ENCODE measurements around the gene RPL32. TPM values are rescaled to one million over a fixed set of nuclear protein-coding genes. Genes with fewer than 3 reads are reported as not detected.
"Not testable (repeated sequence)": the region's sequence is repeated elsewhere in the genome, so short reads cannot be mapped to it uniquely, and the experiment has no call there.

Gene RPL32
- total and polyA plus RNA-seq, 4 donors, result 1,163 to 3,171 (median 1,500) TPM

- Histone ChIP-seq H3K27me3 (ENCODE audit: control insufficient read depth in 3 of 3, insufficient read depth in 3 of 3, low read length in 2 of 3) (no peaks in the 10 kb centered on the region), H3K9me3 (ENCODE audit: control insufficient read depth in 4 of 4, insufficient read depth in 3 of 4, low read length in 3 of 4) (peaks cover 0 to 2% (median 0%) of the 10 kb centered on the region in 4 donors), H3K4me1 (ENCODE audit: control insufficient read depth in 5 of 5, insufficient read depth in 5 of 5, low read length in 5 of 5) (peaks cover 0 to 9% (median 3%) of the 10 kb centered on the region in 5 donors), H3K27ac (ENCODE audit: low read depth in 1 of 2, low read length in 1 of 2) (no peak overlapping the region), H3K9ac (ENCODE audit: insufficient read depth in 1 of 2, low read length in 2 of 2) (no peak overlapping the region), H3K4me3 (no peak overlapping the region), H3K36me3 (ENCODE audit: control insufficient read depth in 4 of 4, insufficient read depth in 4 of 4, low read length in 4 of 4) (no peaks in the 10 kb centered on the region)
- WGBS, 2 donors, result 92 to 98% methylated on average over 5 of the region's 5 CpGs
- TF ChIP-seq, protein P1, sequence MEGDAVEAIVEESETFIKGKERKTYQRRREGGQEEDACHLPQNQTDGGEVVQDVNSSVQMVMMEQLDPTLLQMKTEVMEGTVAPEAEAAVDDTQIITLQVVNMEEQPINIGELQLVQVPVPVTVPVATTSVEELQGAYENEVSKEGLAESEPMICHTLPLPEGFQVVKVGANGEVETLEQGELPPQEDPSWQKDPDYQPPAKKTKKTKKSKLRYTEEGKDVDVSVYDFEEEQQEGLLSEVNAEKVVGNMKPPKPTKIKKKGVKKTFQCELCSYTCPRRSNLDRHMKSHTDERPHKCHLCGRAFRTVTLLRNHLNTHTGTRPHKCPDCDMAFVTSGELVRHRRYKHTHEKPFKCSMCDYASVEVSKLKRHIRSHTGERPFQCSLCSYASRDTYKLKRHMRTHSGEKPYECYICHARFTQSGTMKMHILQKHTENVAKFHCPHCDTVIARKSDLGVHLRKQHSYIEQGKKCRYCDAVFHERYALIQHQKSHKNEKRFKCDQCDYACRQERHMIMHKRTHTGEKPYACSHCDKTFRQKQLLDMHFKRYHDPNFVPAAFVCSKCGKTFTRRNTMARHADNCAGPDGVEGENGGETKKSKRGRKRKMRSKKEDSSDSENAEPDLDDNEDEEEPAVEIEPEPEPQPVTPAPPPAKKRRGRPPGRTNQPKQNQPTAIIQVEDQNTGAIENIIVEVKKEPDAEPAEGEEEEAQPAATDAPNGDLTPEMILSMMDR (IDR thresholded peaks at IDR 0.05; ENCODE audit: control extremely low read depth, extremely low read depth), result no peak
- ATAC-seq (ENCODE audit: insufficient read depth, low FRiP score) (no peak), DNase-seq (peak in 1 of 3 donors; percentile 23)
Observed at GRCh38 chr3:12879191-12879815, 37.9 kb upstream of the RPL32 start.

DNA sequence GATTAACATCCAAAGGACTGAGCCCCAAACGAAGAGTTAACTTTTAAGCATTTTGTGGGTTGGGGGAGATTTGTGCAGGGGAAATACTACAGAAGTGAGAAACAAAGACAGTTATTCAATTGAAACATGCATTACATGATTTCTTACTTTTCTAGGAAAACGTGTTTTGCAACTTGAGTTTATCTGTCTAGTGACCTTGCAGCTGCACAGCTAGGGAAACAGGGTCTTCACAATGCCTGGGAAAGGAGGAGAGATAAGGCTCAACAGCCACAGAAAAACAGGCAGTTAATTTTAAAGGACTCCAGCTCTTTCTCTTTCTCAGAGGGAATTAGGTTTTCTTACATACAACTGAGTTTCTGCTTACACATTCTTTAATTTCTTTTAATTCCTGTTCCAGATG is 37.4 kb upstream of the RPL32 start:
- H3K27me3 ChIP-seq (ENCODE audit: control insufficient read depth in 3 of 3, insufficient read depth in 3 of 3, low read length in 2 of 3); H3K9ac ChIP-seq (ENCODE audit: insufficient read depth in 1 of 2, low read length in 2 of 2); ATAC-seq (ENCODE audit: insufficient read depth, low FRiP score); H3K9me3 ChIP-seq (ENCODE audit: control insufficient read depth in 4 of 4, insufficient read depth in 3 of 4, low read length in 3 of 4); H3K27ac ChIP-seq (ENCODE audit: low read depth in 1 of 2, low read length in 1 of 2); H3K36me3 ChIP-seq (ENCODE audit: control insufficient read depth in 4 of 4, insufficient read depth in 4 of 4, low read length in 4 of 4); DNase-seq; H3K4me1 ChIP-seq (ENCODE audit: control insufficient read depth in 5 of 5, insufficient read depth in 5 of 5, low read length in 5 of 5); H3K4me3 ChIP-seq: not testable (repeated sequence)
- WGBS, 2 donors, result 49 to 57% methylated on average over 2 of the region's 2 CpGs

DNA sequence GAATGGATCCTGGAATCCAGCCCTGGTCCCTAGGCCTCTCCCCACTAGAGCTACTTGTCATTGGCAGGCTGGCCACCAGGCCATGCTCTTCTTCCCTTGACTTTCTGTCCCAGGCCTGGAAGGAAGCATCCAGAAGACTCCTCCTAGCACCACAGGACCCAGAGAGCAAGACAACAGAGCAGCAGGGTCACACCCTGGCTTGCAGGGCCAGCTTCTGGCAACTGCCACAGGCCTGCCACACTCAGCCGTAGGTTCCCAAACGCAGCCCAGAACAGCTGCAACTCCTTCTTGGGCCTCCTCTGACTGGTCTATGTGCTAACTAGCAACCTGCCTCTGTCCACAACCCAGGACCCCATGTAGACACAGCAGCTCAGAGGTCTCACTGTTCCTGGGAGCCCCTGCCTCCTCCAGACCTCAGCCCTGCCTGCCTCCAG is 36.8 kb upstream of the RPL32 start:
- TF ChIP-seq, protein P1 (IDR thresholded peaks at IDR 0.05; ENCODE audit: control extremely low read depth, extremely low read depth), result no peak
- 80 to 93% methylated on average over 2 of the region's 2 CpGs for WGBS, 2 donors
- DNase-seq, result no peak

DNA sequence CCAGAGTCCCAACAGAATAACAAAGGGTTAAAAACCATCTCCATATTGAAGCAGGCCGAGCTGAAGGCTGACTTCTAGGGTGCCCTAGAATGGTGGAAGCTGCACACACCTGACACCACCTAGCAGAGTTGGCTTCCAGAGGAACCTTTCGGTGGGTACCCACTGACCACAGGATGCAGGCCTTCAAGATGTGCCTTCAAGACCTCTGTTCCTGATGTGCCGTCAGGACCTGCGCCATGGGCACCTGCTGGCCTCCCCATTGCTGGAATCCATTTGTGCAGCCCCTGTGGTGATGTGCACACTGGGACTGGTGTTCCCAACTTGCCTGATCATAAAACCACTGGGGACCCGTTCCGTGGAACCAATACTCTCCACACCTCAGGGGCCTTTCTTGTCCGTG is 35.7 kb upstream of the RPL32 start:
- Histone ChIP-seq H3K4me3 (no peak overlapping the region), H3K9ac (ENCODE audit: insufficient read depth in 1 of 2, low read length in 2 of 2) (no peak overlapping the region), H3K9me3 (ENCODE audit: control insufficient read depth in 4 of 4, insufficient read depth in 3 of 4, low read length in 3 of 4) (peaks cover 0 to 2% (median 0%) of the 10 kb centered on the region in 4 donors), H3K36me3 (ENCODE audit: control insufficient read depth in 4 of 4, insufficient read depth in 4 of 4, low read length in 4 of 4) (no peaks in the 10 kb centered on the region), H3K4me1 (ENCODE audit: control insufficient read depth in 5 of 5, insufficient read depth in 5 of 5, low read length in 5 of 5) (peaks cover 0 to 9% (median 3%) of the 10 kb centered on the region in 5 donors), H3K27ac (ENCODE audit: low read depth in 1 of 2, low read length in 1 of 2) (no peak overlapping the region), H3K27me3 (ENCODE audit: control insufficient read depth in 3 of 3, insufficient read depth in 3 of 3, low read length in 2 of 3) (no peaks in the 10 kb centered on the region)
- 96% methylated on average over 7 of the region's 7 CpGs for WGBS, 2 donors
- TF ChIP-seq, protein P1 (IDR thresholded peaks at IDR 0.05; ENCODE audit: control extremely low read depth, extremely low read depth), result no peak
- ATAC-seq (ENCODE audit: insufficient read depth, low FRiP score) (no peak), DNase-seq (no peak)

More for the DNA sequence above, 36.8 kb upstream of the RPL32 start:
- no peak overlapping the region for H3K9ac ChIP-seq (ENCODE audit: insufficient read depth in 1 of 2, low read length in 2 of 2)
- no peaks in the 10 kb centered on the region for H3K27me3 ChIP-seq (ENCODE audit: control insufficient read depth in 3 of 3, insufficient read depth in 3 of 3, low read length in 2 of 3)
- H3K4me3 ChIP-seq, result no peak overlapping the region
- H3K4me1 ChIP-seq (ENCODE audit: control insufficient read depth in 5 of 5, insufficient read depth in 5 of 5, low read length in 5 of 5), result peaks cover 0 to 9% (median 3%) of the 10 kb centered on the region in 5 donors
- H3K9me3 ChIP-seq (ENCODE audit: control insufficient read depth in 4 of 4, insufficient read depth in 3 of 4, low read length in 3 of 4), result peaks cover 0 to 2% (median 0%) of the 10 kb centered on the region in 4 donors
- H3K27ac ChIP-seq (ENCODE audit: low read depth in 1 of 2, low read length in 1 of 2), result no peak overlapping the region
- H3K36me3 ChIP-seq (ENCODE audit: control insufficient read depth in 4 of 4, insufficient read depth in 4 of 4, low read length in 4 of 4), result no peaks in the 10 kb centered on the region
- no peak for ATAC-seq (ENCODE audit: insufficient read depth, low FRiP score)

Measured in lung (tissue), 12 donors.